KG1 (cell line): Measurements from ENCODE around the gene PRMT7.

Experiments used
- DNase-seq: peaks from one replicate; lab custom pipeline; 2025; lab: John Stamatoyannopoulos, UW

The PRMT7 gene

DNA sequence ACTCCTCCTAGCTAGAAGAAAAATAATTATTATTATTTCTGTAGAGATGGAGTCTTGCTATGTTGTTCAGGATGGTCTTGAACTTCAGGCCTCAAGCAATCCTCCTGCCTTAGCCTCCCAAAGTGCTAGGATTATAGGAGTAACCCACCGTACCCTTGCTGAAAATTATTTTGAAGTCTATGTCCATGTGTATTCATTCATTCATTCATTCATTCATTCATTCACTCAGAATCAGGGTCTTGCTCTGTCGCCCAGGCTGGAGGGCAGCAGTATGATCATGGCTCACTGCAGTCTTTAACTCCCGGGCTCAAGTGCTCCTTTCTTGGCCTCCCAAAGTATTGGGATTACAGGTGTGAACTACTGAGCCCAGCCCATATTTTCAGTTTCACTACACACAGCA is 4.2 kb upstream of the PRMT7 start:
- no peak for DNase-seq

DNA sequence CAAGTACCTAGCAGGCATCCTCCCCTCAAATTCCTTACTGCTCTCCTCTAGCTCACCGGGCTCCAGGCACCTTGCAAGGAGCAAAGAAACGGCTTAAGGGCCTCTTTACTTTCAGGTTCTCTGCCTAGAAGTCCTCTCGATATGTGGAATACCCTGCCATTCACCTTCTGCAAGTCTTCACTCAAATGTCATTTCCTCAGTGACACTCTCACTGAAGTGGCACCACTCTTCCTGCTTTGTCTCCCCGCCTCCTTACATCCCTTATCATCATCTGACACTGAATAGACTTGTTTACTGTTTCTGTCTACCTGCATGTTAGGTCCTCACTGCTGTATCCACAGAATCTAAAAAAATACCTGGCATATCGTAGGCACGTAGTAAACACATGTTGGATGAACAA is 1.0 kb upstream of the PRMT7 start:
- no peak for DNase-seq

DNA sequence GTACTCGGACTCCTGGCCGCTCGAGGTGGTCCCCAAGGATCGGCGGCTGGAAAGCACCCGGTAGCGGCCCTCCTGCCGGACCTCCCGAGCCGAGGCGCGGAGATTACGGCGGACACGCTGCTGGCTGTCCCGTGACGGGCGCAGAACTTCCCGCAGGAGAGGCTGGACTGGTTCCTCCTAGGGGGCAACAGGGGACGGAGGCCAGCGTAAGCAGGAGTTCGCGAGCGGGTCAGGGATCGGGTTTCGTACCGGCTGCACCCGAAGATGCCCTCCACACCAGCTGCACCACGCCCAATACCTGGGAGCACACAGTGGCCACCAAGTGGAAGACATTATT is 414 bp upstream of the PRMT7 start:
- DNase-seq = no peak

DNA sequence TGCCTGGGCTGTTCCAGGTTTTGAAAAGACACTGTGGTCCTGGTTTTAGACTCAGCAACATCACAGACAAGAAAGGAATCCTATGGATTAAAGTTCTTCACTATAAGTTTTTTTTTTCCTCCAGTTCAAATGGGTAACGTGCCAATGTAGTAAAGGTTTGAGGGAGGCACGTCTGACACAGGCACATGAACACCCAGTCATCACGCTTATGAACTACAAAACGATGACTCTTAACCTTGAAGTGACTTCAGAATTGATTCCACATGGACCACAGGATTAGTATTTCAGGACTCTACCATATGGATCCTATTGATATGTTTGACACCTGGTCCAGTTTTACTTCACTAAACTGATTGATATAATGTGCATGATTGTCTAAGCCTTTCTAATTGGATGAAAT is 2.3 kb downstream of the PRMT7 start:
- no peak for DNase-seq

DNA sequence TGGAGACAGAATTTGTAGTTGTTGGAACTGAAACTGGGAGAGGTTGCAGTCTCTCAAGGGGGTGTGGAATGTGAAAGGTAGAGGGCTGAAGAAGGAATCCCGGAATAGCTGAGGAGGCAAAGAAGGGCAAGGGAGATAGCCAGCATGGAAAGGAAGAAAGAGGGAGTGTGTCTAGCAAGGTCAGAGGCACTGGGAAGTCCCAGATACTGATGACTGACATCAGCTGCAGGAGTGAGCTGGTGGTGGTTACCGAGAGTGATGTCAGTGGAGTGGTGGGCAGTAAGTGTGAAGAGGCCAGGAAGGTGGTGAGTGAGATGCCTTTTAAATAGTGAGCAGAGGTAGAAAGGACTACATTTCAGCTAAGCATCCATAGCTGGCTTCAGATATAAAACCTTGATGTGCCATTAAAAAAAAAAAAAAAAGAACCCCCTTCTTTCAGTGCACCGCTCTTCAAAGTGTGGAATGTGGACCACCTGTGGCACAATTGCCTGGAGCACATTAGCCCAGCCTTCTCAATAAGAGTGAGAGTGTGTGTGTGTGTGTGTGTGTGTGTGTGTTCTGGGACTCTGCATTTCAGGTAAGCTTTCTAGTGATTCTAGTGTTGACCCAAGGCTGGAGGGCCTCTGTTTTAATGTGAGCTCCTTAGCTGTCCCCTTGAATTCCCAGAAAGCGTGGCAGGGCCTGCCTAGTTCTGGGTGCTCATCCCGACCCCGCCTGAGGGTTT is 8.5 kb downstream of the PRMT7 start:
- no peak for DNase-seq

DNA sequence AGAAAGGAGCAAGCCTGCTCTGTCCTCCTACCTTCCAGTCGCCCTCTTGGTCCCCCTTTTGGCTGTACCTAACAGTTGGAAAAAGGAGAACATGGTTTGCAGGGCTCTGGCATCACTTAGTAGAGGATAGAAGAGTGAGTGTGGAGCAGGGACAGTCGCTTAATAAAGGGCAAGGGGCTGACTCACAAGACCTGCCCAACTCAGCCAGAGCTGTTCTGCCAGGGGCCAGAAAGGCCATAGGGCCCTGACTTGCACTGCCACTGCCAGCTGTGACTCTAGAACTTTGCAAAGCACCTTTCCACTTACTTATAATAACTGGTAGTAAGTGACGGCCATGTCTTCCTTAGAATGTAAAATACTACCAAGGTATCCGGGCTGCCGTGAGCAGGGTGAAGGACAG is 13.5 kb downstream of the PRMT7 start:
- no peak for DNase-seq

DNA sequence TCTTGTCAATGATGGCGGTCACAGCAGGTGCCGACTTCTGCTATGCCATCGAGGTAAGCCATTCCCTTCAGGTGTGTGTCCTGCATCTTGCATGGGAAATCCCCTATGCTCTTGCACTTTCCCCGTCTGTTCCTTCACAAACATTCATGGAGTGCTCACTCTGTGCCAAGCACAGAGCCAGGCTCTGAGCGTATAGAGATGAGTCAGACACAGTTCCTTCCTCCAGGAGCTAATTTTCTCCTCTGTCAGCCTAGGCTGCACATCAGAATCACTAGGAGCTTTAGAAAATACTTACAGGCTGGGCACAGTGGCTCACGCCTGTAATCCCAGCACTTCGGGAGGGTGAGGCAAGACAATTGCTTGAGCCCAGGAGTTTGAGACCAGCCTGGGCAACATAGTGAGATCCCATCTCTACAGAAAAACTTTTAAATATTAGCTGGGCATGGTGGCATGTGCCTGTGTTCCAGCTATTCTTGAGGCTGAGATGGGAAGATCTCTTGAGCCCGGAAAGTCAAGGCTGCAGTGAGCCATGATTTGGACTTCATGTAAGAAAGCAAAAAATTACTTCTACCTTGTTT is 14.1 kb downstream of the PRMT7 start:
- no peak for DNase-seq

DNA sequence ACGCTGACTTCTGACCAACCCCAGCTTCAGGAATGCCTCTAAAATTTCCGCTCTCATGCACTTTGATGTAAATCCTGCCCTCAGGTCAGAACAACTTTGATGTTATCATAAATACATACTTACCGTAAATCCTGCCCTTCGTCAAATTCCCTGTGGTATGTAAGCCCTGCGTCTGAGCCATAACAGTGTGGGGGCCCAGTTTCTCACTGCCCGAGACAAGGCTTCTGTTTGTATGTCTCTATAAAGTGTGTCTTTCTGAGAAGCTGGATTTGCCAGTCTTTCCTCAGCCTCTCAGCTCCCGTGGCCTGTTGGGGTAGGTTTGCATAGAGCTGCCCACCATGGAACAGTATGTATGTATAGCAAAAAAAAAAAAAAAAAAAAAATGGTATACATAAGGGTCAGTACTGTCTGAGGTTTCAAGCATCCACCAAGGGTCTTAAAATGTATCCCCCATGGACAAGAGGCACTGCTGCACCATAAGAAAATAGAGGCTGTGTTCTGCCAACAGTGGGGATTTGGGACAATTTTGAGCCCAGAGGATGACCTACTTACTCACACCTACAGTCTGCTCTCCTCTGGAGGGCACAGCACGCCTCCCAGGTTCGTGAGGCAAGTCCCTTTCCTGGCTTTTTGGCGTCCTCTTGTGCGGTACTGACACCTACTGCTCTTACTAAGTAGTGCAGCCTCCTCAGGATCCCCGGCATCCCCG is 17.5 kb downstream of the PRMT7 start:
- DNase-seq = peak; percentile 8

DNA sequence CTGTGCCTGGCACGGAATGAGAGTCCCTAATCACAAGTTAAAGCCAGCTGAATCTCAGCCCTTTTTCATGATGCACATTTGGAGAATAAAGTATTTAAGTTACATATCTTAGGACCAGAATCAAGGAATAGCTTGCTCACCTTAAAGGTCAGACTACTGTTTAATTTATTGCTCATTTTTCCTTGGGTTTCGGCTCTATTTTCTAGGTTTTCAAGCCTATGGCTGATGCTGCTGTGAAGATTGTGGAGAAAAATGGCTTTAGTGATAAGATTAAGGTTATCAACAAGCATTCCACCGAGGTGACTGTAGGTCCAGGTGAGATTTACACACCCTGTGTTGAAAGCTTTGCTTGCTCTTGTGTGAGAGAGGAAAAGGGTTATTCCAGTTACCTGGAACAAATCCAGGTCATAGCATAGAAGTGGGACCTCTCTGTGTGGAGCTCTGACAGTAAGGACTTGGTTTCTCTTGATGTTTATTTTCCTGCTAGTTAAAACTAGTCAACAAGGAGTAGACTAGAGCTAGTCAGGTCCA is 18.1 kb downstream of the PRMT7 start:
- no peak for DNase-seq

DNA sequence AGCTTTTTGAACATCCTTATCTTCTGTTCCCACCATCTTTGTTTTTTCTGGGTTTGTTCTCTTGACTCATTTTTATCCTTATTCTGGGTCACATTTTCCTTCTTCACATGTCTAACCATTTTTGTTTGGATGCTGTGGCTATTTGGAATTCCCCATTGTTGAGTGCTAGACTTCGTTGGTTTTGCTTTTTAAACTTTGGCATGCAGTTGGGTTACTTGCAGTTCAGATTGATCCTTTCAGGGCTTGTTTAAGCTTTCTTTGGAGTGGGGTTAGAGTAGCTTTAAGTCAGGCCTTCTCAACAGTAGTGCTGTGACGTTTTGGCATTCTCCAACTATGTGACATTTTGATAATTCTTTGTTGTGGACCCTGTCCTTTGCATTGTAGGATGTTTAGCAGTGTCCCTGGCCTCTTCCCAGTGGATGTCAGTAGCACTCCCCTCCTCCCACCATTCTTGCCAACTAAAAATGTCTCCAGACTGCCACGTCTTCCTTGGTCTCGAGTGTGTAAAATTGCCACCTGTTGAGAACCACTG is 21.1 kb downstream of the PRMT7 start:
- DNase-seq = no peak

DNA sequence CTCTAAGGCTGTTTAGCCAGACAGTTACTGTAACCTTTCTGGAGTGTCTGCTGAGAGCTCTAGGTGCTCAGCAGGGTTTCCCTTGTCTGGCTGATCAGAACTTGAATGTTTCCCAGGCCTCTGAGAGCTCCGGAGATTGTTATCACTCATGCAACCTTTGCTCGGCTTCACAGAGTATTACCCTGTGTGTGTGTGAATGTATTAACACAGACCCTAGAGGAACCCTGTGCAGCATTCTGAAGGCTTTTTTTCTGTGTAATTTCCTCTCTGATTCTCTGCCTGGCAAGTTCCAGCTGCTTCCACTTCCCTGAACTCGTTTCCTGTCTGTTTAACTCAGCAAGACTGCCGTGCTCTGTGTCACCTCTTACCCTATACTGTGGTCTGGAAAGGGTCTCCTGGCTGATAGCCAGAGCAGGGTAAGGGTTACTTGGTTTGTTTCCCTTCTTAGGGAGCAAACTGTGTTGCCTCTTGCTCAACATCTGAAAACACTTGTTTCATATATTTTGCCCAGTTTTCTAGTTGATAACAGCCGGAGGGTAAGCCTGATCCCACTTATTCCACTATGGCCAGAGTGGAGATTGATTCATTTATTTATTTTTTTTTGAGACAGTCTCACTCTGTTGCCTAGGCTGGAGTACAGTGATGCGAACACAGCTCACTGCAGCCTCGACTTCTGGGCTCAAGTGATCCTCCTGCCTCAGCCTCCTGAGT is 21.7 kb downstream of the PRMT7 start:
- peak; percentile 66 for DNase-seq

DNA sequence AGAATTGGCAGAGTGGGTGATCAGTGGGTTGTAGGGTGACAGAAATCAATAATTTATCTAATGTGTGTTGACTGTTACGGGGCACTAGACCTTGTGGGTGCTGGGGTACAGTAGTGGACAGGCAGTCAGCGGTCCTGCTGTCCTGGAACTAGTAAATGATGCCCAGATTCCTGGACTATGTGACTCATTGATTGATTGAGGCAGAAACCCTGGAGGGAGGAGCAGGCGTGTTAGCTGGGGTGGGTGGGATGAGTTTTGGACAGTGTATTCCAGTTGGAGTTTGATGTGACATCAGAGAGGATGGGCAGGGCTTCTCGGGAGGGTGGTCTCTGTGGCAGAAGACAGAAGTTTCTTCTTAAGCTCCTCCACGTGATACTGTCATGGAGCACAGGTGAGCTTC is 24.4 kb downstream of the PRMT7 start:
- DNase-seq = no peak

DNA sequence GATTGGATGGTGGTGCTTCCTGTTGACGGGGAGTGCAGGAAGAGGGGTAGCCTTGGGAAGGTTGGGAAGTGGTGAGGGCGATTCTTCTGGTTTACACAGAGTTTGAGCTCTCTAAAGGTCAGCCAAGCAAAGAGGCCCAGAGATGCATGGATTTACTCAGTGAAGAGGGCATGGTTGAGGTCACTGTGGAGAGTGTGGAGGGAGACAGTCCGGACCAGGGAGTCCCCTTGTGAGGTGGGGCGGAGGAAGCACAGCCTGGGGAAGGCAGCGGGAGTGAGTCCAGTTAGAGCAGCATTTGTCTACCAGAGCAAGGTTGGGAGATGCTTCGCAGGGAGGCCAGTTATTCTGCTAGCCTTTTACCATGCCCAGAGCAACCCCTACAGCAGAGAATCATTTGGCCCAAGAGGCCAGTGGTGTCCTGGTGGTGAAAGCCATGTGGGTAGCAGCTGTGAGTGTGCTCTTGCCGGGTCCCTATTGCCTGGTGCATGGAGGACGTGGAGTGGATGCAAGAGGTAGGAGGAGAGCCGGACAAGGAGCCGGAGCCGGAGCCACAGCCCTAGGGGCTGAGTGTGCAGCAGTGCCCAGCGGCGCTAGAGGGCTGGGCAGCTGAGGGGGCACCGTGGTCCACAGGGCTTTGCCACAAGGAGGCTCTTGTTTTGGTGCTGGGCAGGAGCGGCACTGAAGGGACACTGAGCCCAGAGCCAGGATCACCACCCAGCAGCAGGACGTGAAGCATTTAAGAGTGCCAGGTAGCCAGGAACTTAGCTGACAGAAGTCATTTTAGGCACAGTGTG is 27.7 kb downstream of the PRMT7 start:
- no peak for DNase-seq

DNA sequence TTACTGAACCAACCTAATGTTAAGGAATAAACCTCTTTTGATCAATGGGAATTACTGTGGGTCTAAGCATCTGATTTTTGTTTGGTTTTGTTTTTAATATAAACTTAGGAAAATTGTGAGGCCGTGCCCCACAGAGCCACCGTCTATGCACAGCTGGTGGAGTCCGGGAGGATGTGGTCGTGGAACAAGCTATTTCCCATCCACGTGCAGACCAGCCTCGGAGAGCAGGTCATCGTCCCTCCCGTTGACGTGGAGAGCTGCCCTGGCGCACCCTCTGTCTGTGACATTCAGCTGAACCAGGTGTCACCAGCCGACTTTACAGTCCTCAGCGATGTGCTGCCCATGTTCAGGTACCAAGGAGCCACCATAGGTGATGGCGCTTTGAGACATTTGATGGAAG is 28.4 kb downstream of the PRMT7 start:
- DNase-seq = no peak

DNA sequence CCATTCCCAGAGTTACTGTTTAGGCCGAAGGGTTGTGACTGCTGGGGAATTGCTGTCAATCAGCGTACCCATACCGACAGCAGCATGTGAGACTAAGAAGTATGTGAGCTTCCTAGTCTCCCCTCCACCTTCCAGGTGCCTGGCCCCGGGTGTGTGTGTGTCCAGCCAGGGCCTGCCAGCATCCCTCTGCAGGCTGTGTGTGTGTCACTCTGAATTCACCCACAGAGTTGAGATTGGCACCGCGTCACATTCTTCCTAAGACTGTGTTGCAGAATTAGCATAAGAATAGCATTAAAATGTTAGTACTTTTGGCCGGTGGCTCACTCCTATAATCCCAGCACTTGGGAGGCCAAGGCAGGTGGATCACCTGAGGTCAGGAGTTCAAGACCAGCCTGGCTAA is 31.8 kb downstream of the PRMT7 start:
- no peak for DNase-seq

DNA sequence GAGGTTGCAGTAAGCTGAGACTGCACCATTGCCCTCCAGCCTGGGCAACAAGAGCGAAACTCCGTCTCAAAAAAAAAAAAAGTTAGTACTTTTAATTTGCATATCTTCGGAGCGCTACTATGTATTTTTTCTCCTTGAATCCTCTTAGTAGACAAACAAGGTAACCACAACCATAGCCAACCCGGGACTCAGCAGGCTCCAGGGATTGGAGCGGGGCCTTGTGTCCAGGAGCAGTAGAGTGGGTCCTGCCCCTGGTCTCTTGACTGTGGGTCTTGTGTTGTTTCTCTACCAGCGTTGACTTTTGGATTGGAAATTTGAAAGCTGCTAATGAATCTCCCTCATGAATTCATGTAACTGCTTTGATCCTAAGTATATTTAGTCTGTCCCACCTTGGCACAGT is 32.3 kb downstream of the PRMT7 start:
- DNase-seq = no peak

DNA sequence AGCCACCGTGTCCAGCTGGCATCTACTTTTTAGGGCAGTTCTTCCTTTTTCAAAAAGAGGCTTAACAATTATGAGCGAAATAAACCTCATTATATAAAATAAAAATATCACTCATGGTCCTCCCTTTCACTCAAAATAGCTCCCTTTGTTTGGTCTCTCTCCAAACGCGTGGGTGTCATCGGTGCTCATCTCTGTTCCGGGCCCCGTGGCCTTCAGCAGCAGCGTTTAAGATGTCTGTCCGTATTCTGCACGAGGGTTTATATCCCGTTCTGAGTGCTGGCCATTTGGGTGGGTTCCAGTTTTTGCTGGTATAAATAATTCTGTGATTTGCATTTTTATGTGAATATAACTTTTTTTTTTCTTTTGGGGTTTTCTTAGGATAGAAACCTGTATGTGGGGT is 33.4 kb downstream of the PRMT7 start:
- no peak for DNase-seq

DNA sequence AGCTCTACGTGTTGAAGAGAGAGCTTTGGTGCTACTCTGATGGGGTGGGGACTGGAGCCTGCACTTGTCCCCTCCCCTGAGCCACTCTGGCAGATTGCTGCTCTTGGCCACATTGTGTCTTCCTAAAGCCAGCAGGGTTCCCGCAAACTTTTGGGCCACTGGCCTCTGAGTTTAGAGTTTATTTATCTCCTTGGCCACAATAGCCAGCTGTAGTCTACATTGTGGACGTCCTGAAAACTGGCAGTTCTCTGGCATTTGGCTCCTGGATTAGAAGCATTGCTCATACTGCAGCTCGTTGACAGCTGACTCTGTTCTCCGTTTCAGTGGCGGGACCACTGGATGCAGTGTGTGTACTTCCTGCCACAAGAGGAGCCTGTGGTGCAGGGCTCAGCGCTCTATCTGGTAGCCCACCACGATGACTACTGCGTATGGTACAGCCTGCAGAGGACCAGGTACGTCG is 34.6 kb downstream of the PRMT7 start:
- DNase-seq = no peak

DNA sequence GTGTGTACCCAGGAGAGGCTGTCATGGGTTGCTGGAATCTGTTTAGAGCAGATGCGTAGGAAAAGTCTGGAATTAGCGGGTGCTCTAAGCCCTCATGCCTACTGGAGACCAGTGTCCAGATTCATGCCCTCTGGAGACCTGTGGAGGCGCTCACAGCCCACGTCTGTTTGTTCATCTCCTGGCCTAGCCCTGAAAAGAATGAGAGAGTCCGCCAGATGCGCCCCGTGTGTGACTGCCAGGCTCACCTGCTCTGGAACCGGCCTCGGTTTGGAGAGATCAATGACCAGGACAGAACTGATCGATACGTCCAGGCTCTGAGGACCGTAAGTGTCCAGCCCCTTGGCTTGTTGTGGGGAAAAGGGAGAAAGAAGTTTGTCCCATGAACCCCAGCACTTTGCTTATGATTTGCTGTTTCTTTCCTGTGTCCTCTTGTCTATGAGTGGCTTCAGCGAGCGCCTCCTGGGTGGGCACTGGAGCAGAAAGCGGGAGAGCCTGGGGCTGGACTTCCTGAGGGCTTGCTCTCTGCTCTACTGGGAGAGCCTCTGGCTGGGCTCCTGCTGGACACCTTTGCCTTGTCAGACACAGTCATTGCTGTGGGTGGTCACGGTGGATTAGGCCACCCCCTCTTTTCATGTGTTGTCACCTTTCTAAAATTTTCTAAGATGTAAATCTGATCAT is 35.3 kb downstream of the PRMT7 start:
- DNase-seq = no peak

DNA sequence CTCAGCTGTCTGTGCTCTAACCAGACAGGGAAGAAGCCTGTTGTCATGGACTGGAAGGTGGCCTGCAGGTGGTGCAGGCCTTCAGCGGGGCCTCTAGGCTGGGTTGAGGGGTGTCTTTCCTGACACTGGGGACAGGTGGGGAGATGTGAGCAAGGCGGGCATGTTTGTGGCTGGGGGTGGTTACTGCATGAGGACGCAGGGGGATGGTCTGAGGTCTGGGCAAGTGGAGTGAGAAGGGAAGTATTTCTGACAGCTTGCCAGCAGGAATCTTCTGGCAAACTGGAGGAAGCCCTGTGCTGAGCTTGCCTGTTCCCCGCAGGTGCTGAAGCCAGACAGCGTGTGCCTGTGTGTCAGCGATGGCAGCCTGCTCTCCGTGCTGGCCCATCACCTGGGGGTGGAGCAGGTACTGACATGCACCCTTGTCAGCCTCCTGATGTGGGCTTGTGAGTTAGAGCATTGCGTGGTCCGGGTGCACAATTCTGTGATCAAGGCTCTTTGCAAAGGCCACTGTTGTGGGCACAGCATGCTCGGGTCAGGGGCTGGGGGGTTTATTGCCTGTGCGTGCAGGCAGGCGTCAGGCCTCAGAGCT is 36.2 kb downstream of the PRMT7 start:
- DNase-seq = no peak

DNA sequence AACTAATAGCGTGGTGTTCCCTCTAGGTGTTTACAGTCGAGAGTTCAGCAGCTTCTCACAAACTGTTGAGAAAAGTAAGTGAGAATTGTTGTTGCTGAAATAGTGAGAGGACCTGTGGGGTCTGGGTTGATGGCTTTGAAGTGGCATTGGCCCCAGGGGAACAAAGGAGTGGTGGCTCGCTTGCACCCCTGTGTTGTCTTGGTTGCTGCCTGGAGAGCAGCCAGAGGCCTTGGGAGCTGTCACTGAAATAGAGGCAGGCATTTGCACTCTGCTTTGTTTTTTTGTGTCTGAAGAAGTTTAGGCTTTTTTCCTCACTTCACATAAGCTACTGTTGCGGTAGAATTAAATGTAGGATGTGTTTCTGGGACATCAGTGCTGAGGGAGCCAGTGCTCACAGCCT is 36.8 kb downstream of the PRMT7 start:
- no peak for DNase-seq
